Measurements from ENCODE around the gene MYLK.
"Not testable (repeated sequence)": the region's sequence is repeated elsewhere in the genome, so short reads cannot be mapped to it uniquely, and the experiment has no call there.

MYLK gene

DNA sequence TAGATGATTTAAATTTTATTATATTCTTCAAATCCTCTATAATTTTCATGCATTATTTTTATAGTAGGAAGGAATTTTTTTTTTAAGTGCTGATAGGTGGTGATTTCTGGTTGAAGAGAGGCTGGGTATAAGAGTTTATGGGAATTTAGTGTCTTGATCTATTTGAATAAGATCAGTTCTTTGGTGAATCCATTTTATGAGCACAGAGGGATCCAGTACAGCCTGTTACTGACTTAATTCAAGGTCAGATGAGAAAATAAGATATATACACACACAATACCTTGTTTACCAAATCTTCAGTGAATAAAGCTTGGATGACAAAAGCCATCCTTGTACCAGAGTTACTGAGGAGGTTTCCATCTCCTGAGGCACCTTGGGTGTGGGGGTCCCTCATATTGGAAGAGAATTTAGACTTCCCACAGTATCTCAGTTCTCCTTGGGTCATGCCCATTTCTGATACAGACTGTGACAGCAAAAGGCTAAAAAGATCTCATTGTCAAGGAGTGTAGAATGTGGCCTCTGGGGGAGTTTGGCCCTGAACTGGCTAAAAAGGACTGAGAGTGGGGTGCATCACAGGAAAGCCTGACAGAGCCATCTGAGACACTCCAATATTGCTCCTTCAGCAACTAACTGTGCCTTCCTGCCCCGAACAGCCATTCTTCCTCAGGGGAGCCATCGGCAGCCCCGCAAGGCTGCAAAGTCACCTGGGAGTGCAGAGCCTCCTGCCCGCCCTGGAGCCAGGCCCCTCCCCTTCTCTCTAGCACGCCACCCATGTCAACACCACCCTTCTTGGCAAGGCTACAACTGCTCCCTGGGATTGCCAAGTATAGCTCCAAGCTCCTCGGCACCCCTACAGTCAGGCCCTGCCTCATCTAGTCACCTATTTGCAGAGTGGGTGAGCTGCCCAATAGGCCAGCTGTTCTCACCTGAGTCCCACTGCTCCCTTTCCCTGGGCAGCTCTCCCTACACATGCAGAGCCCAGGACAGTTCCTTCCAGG is 256.2 kb downstream of the MYLK start:
- no peak for DNase-seq (ENCODE audit: low read depth, low spot score)

- no peak for DNase-seq (ENCODE audit: low read depth, low spot score)
Measured at GRCh38 chr3:123626881-123627280, 257.3 kb downstream of the MYLK start.

- DNase-seq (ENCODE audit: low read depth, low spot score) = no peak
Measured at GRCh38 chr3:123624302-123624701, 259.8 kb downstream of the MYLK start.

DNA sequence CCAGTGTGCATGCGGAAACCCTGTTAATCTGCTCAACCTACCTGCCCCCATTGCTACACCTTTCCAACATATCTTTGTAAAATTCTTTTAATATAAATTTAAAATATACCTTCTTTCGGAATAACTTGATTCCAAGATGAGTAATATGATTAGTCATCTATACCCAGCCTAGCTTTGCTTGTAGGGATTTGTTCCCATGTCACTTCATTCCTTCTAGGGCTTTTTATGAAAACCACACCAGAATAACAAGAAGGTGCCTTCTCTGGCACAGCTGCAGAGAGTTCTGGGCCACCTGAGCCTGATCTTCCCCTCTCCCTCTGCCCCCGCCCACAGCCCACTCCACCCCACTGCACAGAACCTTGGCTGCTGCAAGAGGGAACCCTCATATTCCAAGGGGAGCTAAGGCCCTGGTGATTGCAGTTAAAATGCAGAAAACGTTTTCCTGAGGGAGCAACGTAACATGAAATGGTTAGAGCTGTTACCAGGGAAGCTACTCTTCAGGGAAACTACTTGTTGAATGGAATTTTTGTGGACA is 260.7 kb downstream of the MYLK start:
- DNase-seq (ENCODE audit: low read depth, low spot score) = no peak

DNA sequence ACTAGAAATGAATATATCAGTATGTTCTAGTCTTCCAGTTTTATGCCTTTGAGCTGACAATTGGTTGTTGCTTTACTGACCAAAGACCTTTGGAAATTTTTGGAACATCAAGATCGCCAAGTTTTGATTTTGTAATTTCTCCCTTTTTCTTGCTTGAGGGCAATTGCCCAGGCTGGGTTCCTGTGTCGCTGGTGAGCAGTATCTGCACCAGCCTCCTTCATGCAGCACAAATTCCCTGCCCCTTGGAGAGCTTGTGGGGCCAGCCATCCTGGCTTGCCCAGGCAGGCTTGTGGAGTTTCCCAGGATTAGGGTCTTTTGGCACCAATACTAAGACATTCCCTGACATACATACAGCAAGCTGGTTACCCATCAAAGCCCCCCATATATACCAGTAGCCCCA is 261.4 kb downstream of the MYLK start:
- no peak for DNase-seq (ENCODE audit: low read depth, low spot score)

GRCh38 chr3:123621850-123622189 is 262.3 kb downstream of the MYLK start:
- DNase-seq (ENCODE audit: low read depth, low spot score) = no peak

DNA sequence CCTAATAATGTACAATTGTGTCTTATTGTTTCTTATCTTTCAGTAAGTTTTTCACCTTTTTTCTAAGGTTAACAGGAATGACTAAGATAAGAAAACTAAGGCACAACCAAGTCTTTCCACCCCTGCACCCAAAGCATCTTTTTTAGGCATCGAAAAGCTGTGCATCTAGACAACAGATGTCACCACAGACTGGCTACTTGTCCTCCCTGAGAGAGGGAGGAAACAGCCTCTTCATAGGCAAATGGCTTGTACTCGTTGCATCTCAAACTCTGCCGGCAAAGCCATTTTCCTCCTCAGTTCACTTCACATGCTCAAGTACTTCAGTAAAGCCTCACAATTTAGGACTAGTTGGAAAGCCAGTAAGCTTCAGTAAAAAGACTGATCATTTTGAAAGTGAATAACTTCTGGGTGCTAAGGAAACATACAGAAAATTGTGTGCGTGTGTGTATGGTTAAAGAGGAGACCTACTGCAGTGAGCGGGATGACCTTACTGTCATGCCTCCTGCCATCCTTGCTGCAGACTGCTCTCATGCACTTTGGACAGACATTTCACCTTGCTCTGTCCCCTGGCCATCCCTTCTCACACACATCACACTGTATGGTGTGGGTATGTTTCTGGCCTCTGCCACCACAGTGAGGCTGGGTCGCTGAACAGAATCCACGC is 262.8 kb downstream of the MYLK start:
- DNase-seq (ENCODE audit: low read depth, low spot score) = no peak

DNA sequence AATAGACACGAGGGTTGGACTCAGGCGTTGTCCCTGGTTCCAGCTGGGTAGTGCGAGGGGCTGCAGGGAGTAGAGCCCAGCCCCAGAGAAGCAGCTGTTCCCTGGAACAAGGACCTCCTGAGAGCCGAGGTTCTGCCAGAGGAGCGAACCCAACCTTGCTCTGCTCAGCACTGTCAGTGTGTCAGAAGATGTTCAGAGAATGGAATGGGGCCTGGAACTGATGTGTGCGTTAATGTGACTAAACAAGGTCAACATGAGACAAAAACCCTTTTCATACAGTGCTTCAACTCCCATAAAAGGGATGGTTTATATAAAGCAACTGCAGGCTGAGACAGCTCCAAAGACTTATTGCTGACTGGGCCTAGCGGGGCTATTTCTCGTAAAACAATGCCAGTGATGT is 263.8 kb downstream of the MYLK start:
- DNase-seq (ENCODE audit: low read depth, low spot score) = no peak

DNA sequence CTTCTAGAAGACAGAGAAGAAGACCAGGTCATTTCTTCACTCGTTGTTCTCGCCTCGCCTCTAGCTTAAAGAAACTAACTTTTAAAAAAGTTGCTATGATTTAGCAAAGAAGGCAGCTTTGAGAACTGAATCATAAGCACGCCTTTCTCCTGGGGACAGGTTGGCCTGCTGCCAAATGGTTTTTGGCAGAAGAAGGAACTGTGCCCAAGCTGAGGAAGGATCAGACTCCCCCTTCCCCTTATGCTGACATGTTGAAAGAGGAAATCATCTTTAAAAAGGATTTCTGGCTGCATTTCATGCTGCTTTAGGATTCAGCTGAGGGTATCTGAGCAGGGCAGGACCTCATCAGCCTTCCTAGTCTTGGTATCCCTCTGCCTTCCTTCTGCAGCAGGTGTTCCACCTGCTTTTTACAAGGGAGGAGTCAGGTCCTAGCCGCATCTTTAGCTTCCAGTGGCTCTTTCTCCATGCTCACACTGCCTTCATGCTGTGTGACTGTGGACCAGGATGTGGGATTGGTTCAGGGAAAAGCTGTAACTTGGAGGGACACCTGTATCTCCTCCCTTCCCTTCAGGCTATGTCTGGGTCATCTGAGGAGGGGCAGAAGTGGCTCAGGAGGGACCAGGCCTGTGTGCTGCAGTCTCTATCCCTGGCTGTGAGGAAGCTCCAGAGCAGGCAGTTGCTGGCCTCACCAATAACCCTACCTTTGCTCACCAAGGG is 265.2 kb downstream of the MYLK start:
- DNase-seq (ENCODE audit: low read depth, low spot score) = no peak

- DNase-seq (ENCODE audit: low read depth, low spot score) = no peak
Measured at GRCh38 chr3:123618076-123618708, 265.9 kb downstream of the MYLK start.

- no peak for DNase-seq (ENCODE audit: low read depth, low spot score)
Measured at GRCh38 chr3:123616593-123616992, 267.5 kb downstream of the MYLK start.

DNA sequence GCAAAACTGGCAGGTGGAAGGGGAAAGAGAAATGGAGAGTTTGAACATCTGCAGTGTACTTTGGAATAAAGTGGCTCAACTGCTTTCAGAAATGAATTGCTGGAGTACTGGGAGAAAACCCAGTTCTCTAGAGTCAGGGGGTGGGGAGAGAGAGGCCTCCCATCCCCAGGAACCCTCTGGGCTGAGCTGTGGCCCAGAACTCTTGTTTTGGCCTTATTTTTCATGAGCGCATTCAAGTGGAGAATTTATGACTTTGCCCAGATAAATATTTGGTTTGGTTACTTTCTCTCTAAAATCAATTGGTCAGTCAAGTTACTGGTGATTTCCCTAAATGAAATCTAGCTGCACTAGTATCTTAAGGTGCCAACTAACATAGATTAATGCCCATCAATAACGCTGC is 270.6 kb downstream of the MYLK start:
- DNase-seq (ENCODE audit: low read depth, low spot score) = no peak

- DNase-seq (ENCODE audit: low read depth, low spot score) = not testable (repeated sequence)
Measured at GRCh38 chr3:123611674-123612073, 272.5 kb downstream of the MYLK start.

DNA sequence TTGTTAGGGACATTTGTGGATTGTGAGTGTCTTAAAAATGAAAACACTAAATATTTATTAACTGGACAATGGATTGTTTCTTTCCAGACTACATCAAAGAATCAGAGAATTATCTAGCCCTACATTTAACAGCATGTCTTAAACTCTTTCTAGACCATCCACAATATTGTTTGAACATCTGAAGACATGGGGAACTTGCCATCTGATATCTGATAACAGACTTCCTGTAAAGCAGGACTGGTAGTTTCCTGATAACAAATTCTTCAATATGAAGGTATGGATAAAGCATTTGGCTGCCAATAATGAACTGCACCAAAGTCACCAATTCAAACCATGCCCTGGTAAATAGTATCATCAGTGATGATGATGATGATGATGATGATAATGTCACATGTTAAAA is 273.1 kb downstream of the MYLK start:
- no peak for DNase-seq (ENCODE audit: low read depth, low spot score)

DNA sequence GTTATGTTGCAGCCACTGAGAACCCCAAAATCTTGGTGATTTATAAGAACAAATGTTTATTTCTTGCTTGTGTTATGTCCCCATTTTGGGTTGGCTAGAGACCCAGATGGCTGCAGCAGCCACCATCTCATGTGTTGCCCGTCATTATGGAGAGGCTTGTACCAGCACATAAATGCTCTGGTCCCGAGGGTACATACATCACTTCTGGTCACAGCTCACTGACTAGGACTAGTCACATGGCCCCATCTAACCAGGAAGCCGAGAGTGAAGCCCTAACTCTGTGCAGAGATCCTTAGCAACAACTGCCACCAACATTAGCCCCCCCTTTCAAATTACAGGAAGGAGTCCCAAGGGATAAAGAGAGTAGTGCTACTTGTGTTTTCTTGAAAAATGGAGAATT is 273.8 kb downstream of the MYLK start:
- DNase-seq (ENCODE audit: low read depth, low spot score) = no peak

DNA sequence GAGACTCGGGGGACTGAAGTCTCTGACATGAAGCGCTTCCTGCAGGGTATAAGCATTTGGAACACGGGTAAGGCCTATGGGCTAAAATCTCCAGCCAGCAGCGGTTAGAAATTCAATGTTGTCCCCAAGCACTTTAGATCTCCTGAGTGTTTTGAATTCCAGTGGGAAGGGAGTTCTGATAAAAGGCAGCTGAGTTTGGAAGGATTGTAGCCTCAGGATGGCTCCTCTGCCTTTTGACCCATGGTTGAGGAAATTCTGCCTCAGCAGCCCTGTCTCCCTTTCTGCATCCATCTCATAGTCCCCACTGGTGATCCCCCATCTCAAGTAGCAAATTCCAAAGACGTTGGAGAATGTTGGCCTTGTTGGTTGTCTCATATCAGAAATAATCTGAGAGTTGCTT is 275.1 kb downstream of the MYLK start:
- DNase-seq (ENCODE audit: low read depth, low spot score) = no peak

- DNase-seq (ENCODE audit: low read depth, low spot score) = no peak
Measured at GRCh38 chr3:123608263-123608937, 275.7 kb downstream of the MYLK start.

DNA sequence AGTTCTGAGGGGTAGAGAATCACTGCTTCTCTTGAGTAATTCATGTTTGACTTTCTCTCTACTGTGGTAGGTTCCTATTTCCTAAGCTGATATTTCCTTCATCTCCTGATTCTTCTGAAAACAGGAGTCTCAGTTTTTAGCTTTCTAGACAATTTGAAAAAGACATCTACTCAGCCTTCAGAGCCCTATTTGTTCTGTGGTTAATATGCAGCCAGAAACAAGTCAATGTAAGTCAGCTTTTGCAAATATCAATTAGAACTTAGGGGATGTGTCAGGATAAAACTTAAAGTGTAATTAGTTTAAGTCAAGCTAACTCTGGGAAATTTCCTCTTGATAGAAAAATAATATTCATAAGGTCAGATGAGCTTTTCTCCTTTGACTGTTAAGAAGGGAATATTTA is 277.6 kb downstream of the MYLK start:
- DNase-seq (ENCODE audit: low read depth, low spot score) = no peak

DNA sequence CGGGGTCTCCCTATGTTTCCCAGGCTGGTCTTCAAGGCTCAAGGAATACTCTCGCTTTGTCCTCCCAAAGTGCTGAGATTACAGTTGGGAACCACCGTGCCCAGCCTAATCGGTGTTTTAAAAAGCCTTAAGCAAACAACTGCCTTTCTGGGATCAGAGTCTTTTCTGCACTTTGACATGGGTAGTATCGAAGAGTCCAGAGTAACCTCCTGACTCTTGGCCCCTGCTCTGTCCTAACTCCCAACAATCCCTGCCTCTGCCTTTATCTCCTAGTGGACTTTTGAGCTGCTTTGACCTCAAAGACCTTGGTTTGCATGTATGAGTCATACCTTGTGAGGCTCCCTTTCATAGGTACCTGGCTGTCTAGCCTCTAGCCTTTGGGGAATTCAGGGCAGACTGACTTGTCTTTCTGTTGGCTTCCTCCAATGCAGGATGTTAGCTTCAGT is 278.3 kb downstream of the MYLK start:
- DNase-seq (ENCODE audit: low read depth, low spot score) = peak; percentile 42

GRCh38 chr3:123603153-123603552 is 281.0 kb downstream of the MYLK start:
- DNase-seq (ENCODE audit: low read depth, low spot score) = not testable (repeated sequence)

- no peak for DNase-seq (ENCODE audit: low read depth, low spot score)
Measured at GRCh38 chr3:123602325-123602724, 281.8 kb downstream of the MYLK start.

All from iPS DF 19.7 (cell line).